Hematopoietic multipotent progenitor cell (in vitro differentiated cells): ENCODE measurements around the gene PHETA1. TPM values are rescaled to one million over a fixed set of nuclear protein-coding genes. Genes with fewer than 3 reads are reported as not detected.

Source experiments
- DNase-seq, 3 donors: peaks; one replicate each; pipeline ENCODE4 v3.0.0-alpha.2; 2011 to 2015; ENCODE audit warnings: low read depth in 2 of 3, low spot score in 2 of 3
- small RNA-seq: library from RNA; depleted of rRNA; stranded (forward); fragments of <200 nt; gene quantifications from one replicate; pipeline ENCODE3, GENCODE V24; 2012
- total RNA-seq: library from RNA; depleted of rRNA; stranded (reverse); fragments of >200 nt; gene quantifications from one replicate; pipeline ENCODE4 v1.2.3, GENCODE V29; 2012

Gene PHETA1
- total RNA-seq, 1 donor: 11.0 TPM

- DNase-seq: peak in 2 of 3 donors; percentile 50 to 74
Observed at GRCh38 chr12:111330800-111331752, 37.8 kb downstream of the PHETA1 start.

GRCh38 chr12:111328138-111328537 is 40.8 kb downstream of the PHETA1 start:
- no peak for DNase-seq

GRCh38 chr12:111327474-111327873 is 41.4 kb downstream of the PHETA1 start:
- DNase-seq: no peak

GRCh38 chr12:111322336-111323250 is 46.3 kb downstream of the PHETA1 start:
- DNase-seq: no peak

GRCh38 chr12:111321317-111321716 is 47.6 kb downstream of the PHETA1 start:
- DNase-seq: no peak

GRCh38 chr12:111320258-111321050 is 48.4 kb downstream of the PHETA1 start:
- DNase-seq: no peak

GRCh38 chr12:111319600-111320257 is 49.2 kb downstream of the PHETA1 start:
- DNase-seq: no peak

GRCh38 chr12:111318450-111318849 is 50.4 kb downstream of the PHETA1 start:
- DNase-seq: no peak

- peak in 1 of 3 donors; percentile 14 for DNase-seq
Observed at GRCh38 chr12:111316671-111317070, 52.2 kb downstream of the PHETA1 start.

GRCh38 chr12:111314953-111315539 is 53.8 kb downstream of the PHETA1 start:
- DNase-seq: no peak

- peak; percentile 57 to 76 (median 73) for DNase-seq
Observed at GRCh38 chr12:111313833-111314259, 55.0 kb downstream of the PHETA1 start.

- DNase-seq: no peak
Observed at GRCh38 chr12:111312708-111313107, 56.2 kb downstream of the PHETA1 start.

GRCh38 chr12:111312016-111312415 is 56.9 kb downstream of the PHETA1 start:
- DNase-seq: no peak

- DNase-seq: no peak
Observed at GRCh38 chr12:111311011-111311410, 57.9 kb downstream of the PHETA1 start.

Small RNAs within 50 kb of the gene (small RNA-seq; reads per million reads assigned to genes)
- gene RNA5SP373: not detected

Other genes with a start within 250 kb of the PHETA1 start
- 26.4 TPM for gene SH2B3, start 36.8 kb upstream of the PHETA1 start, total RNA-seq
- 32.3 TPM for gene ATXN2, start 230.2 kb upstream of the PHETA1 start, total RNA-seq